Prostate gland (tissue), 2 donors: ENCODE results near the gene HSF2BP. TPM values are rescaled to one million over a fixed set of nuclear protein-coding genes. Genes with fewer than 3 reads are reported as not detected.

ENCODE experiments used
- DNase-seq: peaks from one replicate; pipeline ENCODE4 v3.0.0-alpha.2; 2019; ENCODE audit warnings: low spot score
- H3K27ac ChIP-seq, 2 donors: fragments of 200-600 bp; sonication (generic); 2 replicates each; pipeline ENCODE4 v1.5.1; 2017 to 2019
- H3K27me3 ChIP-seq: fragments of 200-600 bp; sonication (generic); replicated peaks from 2 replicates; pipeline ENCODE4 v1.5.1; 2019; ENCODE audit not compliant: insufficient read depth
- H3K36me3 ChIP-seq, 2 donors: fragments of 200-600 bp; sonication (generic); 1 replicate in 1 of 2; 2 replicates in 1 of 2; pipeline versions ENCODE4 v1.5.1 to v1.8.1; 2017 to 2019
- H3K4me1 ChIP-seq: fragments of 200-600 bp; sonication (generic); replicated peaks from 2 replicates; pipeline ENCODE4 v1.5.1; 2019
- H3K4me3 ChIP-seq, 2 donors: fragments of 200-600 bp; sonication (generic); 2 replicates each; pipeline ENCODE4 v1.5.1; 2017 to 2019
- H3K9me3 ChIP-seq: fragments of 200-600 bp; sonication (generic); 2 replicates; pipeline ENCODE4 v1.5.1; 2017
- POLR2A ChIP-seq: fragments of 450-650 bp; IDR thresholded peaks from one replicate; pipeline ENCODE4 v1.6.1; 2016; ENCODE audit warnings: antibody characterized with exemption, mild to moderate bottlenecking
- POLR2AphosphoS5 ChIP-seq: sonication (generic); formaldehyde crosslinking; IDR thresholded peaks from one replicate; pipeline ENCODE4 v1.6.1; 2017; ENCODE audit warnings: antibody characterized with exemption
- WGBS: methylation state at CpG from one replicate; pipeline ENCODE4 v1.1.5; 2018; 5-methylcytosine and 5-hydroxymethylcytosine counted together
- intact Hi-C: fragments of 100-400 bp; cut with DNase I; formaldehyde crosslinking; loops from one replicate; pipeline ENCODE4 v1.14.2; 2022
- total RNA-seq, 2 donors: library from RNA; depleted of rRNA; stranded (reverse); fragments of >200 nt; gene quantifications; one replicate each; pipeline ENCODE4 v1.1.0, GENCODE V29; 2016
- TF ChIP-seq, protein P1 (sequence below), 4 experiments: fragments of 200-600 bp in 2 of 4; fragments of 450-650 bp in 2 of 4; sonication (generic) in 2 of 4; IDR thresholded peaks; 1 replicate in 3 of 4; 2 replicates in 1 of 4; pipeline ENCODE4 v1.5.1; 2016 to 2019; ENCODE audit warnings: antibody characterized with exemption in 4 of 4, mild to moderate bottlenecking in 2 of 4, moderate library complexity in 2 of 4

The HSF2BP gene
- total RNA-seq, 2 donors from 2014 or later, result 3.2 to 7.0 TPM

DNA sequence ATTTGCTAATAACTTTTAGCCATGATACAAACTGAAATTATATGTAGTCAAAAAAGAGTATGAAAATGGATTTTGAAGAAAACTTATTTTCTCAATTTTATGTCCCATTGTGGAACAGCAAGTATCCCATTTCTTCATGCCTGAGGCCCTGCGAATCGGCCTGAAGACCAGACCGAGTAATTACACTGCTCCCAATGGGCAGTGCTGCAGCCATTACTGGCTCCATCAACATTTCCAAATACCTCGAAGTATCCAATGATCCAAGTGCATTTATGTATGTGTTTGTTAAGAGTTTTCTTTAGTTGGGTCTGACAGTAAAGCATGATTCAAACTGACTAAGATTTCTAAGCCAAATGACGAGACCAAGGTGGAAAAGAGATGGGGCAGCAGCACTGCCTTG is 44.4 kb downstream of the HSF2BP start:
- Histone ChIP-seq H3K36me3 (no peaks in the 10 kb centered on the region), H3K9me3 (no peaks in the 10 kb centered on the region), H3K4me3 (no peak overlapping the region), H3K4me1 (no peaks in the 10 kb centered on the region), H3K27me3 (no peaks in the 10 kb centered on the region), H3K27ac (no peak overlapping the region)
- intact Hi-C loops, result no loop called here
- no peak for TF ChIP-seq POLR2AphosphoS5
- TF ChIP-seq POLR2A, result no peak
- TF ChIP-seq, protein P1, sequence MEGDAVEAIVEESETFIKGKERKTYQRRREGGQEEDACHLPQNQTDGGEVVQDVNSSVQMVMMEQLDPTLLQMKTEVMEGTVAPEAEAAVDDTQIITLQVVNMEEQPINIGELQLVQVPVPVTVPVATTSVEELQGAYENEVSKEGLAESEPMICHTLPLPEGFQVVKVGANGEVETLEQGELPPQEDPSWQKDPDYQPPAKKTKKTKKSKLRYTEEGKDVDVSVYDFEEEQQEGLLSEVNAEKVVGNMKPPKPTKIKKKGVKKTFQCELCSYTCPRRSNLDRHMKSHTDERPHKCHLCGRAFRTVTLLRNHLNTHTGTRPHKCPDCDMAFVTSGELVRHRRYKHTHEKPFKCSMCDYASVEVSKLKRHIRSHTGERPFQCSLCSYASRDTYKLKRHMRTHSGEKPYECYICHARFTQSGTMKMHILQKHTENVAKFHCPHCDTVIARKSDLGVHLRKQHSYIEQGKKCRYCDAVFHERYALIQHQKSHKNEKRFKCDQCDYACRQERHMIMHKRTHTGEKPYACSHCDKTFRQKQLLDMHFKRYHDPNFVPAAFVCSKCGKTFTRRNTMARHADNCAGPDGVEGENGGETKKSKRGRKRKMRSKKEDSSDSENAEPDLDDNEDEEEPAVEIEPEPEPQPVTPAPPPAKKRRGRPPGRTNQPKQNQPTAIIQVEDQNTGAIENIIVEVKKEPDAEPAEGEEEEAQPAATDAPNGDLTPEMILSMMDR (IDR thresholded peaks at IDR 0.05), result no peak
- 94% methylated on average over 5 of the region's 5 CpGs for WGBS
- DNase-seq, result no peak

DNA sequence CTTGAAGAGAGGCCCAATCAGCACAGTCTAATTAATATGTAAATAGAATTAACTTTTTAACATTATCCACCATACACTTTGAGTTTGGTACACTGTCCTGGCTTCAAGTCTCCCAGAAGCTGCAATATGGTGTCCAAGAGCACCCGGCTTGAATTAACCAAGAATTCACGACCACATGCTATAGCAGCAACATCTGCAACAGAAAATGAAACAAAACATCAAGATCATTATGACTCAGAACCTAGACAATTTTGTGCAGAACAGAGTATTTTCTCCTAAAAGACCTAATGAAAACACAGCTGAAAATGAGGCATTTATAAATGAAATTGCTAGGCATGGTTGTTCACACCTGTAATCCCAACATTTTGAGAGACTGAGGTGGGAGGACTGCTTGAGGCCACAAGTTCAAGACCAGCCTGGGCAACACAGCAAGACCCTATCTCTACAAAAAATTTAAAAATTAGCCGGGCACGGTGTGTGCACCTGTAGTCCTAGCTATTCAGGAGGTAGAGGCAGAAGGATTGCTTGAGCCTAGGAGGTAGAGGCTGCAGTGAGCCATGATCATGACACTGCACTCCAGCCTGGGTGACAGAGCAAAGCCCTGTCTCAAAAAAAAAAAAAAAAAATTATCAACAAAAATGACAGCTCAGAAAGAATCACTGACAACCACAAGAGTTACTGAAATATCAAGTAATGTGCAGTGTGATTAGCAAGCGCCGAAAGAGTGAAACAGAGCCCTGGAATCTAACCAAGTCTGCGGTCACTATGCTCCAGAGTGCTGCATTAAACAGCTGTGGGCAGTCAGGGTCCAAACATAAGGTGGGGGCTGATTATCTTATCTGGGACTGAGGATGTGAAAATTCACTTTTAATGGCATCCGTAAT is 45.3 kb downstream of the HSF2BP start:
- Histone ChIP-seq H3K36me3 (no peaks in the 10 kb centered on the region), H3K27me3 (no peaks in the 10 kb centered on the region), H3K4me1 (no peaks in the 10 kb centered on the region), H3K9me3 (no peaks in the 10 kb centered on the region), H3K4me3 (no peak overlapping the region), H3K27ac (no peak overlapping the region)
- intact Hi-C loops, result no loop called here
- DNase-seq, result no peak
- WGBS, result 95% methylated on average over 8 of the region's 8 CpGs
- TF ChIP-seq POLR2AphosphoS5, result no peak
- TF ChIP-seq POLR2A, result no peak
- TF ChIP-seq, protein P1 (IDR thresholded peaks at IDR 0.05), result no peak

DNA sequence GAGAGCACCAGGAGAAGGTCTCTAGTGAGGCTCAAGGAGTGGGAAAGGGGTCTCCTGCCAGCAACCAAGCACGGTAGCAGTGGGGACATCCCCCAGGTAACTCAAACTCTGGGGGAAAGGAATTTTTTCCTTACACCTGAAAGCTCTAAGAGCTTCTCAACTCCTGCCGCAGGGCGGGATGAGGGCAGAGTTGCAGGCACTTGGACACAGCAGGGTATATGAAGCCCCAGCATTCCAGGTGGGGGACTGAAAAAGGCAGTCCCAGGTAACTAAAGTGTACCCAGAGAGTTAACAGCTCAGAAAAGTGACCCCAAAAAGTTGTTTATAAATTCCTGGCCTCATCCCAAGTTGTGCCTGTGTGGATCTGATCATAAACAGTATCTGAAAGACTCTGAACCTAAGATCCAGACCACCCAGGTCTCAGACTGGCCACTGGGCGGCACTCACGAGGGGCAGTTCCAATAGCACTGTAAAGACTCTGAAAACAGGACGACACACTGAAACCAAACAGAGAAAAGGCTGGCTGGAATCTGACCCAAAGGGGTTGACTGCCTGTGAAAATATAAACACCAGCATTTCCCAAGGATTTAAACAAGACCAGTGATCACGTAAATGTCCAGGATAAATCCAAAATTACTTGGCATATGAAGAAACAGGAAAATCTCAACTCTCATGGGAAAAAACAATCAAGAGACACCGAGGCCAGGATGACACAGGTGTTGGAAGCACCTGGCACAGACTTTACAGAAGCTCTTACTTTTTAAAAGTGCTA is 47.5 kb downstream of the HSF2BP start:
- TF ChIP-seq, protein P1 (IDR thresholded peaks at IDR 0.05), result peak; percentile 23 to 74 (median 63)
- no peak for TF ChIP-seq POLR2A
- peak; percentile 58 for TF ChIP-seq POLR2AphosphoS5
- Histone ChIP-seq H3K9me3 (no peaks in the 10 kb centered on the region), H3K36me3 (no peaks in the 10 kb centered on the region), H3K4me1 (no peaks in the 10 kb centered on the region), H3K27me3 (no peaks in the 10 kb centered on the region), H3K27ac (peak overlapping the region; percentile 35 to 51), H3K4me3 (no peak overlapping the region)
- intact Hi-C loops, result no loop called here
- peak; percentile 61 for DNase-seq
- WGBS, result 29% methylated on average over 8 of the region's 8 CpGs

DNA sequence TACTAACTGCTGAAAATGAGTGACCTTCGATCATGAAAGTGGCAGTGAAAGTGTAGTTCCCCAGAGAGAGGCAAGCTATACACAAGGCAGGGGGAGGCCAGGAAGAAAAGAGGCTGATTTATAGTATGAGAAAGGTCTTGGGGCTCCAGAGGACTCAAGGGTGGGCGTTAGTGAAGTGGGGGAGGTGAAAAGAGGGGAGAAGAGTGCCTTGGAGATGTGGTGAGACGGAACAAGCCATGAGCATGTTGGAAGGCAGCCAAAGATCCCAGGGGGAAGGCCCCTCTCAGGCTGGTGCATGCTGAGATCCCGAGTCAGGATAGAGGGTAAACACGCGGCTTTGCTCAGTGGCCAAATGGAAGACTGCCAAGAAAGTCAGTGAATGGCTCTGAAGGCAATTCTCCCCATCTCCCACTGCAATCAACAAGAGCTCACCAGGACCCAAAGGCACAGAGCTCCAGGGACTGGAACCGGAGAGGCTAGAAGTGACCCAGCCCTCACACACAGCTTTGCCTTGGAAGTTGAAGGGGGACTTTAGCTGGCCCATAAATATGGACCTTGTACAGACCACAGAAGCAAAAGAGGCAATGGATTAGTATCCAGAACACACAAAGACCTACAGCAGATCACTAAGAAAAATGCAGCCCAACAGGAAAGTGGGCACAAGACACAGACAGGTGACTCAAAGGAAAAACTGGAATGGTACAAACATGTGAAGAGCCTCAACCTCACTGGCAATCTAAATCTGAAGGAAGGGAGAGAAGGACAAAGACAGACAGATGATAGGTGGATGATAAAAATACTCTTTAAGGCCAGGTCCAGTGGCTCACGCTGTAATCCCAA is 49.6 kb downstream of the HSF2BP start:
- peak; percentile 63 for TF ChIP-seq POLR2AphosphoS5
- no peak for TF ChIP-seq POLR2A
- Histone ChIP-seq H3K27me3 (no peaks in the 10 kb centered on the region), H3K9me3 (no peaks in the 10 kb centered on the region), H3K4me3 (no peak overlapping the region), H3K27ac (peak overlapping the region; percentile 50 to 51), H3K36me3 (no peaks in the 10 kb centered on the region), H3K4me1 (no peaks in the 10 kb centered on the region)
- intact Hi-C loops, result no loop called here
- peak; percentile 87 for DNase-seq
- WGBS, result 32% methylated on average over 8 of the region's 8 CpGs

DNA sequence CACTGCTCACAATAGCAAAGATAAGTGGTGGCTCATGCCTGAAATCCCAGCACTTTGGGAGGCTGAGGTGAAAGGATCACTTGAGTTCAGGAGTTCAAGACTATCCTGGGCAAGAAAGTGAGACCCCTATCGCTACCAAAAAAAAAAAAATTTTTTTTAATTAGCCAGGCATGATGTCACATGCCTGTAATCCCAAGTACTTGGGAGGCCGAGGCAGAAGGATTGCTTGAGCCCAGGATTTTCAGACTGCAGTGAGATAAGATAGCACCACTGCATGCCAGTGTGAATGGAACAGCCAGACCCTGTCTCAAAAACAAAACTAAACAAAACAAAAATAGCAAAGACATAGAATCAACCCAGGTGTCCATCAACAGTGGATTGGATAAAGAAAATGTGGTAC is 50.6 kb downstream of the HSF2BP start:
- WGBS, result 78% methylated on average over 2 of the region's 2 CpGs
- Histone ChIP-seq H3K9me3 (no peaks in the 10 kb centered on the region), H3K36me3 (no peaks in the 10 kb centered on the region), H3K4me1 (no peaks in the 10 kb centered on the region), H3K27ac (no peak overlapping the region), H3K27me3 (no peaks in the 10 kb centered on the region), H3K4me3 (no peak overlapping the region)
- intact Hi-C loops, result no loop called here
- no peak for DNase-seq
- no peak for TF ChIP-seq POLR2AphosphoS5
- no peak for TF ChIP-seq POLR2A
- TF ChIP-seq, protein P1 (IDR thresholded peaks at IDR 0.05), result no peak
